ENCODE measurements around the gene AKAP13.

AKAP13 gene

GRCh38 chr15:85503151-85503799, 122.9 kb downstream of the AKAP13 start:
- H3K4me3 ChIP-seq (ENCODE audit: low read depth in 1 of 2, low read length in 1 of 2): no peak overlapping the region
- no peaks in the 10 kb centered on the region for H3K9me3 ChIP-seq
- TF ChIP-seq, protein P1, sequence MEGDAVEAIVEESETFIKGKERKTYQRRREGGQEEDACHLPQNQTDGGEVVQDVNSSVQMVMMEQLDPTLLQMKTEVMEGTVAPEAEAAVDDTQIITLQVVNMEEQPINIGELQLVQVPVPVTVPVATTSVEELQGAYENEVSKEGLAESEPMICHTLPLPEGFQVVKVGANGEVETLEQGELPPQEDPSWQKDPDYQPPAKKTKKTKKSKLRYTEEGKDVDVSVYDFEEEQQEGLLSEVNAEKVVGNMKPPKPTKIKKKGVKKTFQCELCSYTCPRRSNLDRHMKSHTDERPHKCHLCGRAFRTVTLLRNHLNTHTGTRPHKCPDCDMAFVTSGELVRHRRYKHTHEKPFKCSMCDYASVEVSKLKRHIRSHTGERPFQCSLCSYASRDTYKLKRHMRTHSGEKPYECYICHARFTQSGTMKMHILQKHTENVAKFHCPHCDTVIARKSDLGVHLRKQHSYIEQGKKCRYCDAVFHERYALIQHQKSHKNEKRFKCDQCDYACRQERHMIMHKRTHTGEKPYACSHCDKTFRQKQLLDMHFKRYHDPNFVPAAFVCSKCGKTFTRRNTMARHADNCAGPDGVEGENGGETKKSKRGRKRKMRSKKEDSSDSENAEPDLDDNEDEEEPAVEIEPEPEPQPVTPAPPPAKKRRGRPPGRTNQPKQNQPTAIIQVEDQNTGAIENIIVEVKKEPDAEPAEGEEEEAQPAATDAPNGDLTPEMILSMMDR (IDR thresholded peaks at IDR 0.05): no peak
- no peaks in the 10 kb centered on the region for H3K36me3 ChIP-seq
- no peak overlapping the region for H3K27ac ChIP-seq
- H3K27me3 ChIP-seq: no peaks in the 10 kb centered on the region
- H3K4me1 ChIP-seq (ENCODE audit: control insufficient read depth in 1 of 2, insufficient read depth in 1 of 2, low read depth in 1 of 2, low read length in 1 of 2): peaks cover 13 to 17% of the 10 kb centered on the region in 2 experiments

DNA sequence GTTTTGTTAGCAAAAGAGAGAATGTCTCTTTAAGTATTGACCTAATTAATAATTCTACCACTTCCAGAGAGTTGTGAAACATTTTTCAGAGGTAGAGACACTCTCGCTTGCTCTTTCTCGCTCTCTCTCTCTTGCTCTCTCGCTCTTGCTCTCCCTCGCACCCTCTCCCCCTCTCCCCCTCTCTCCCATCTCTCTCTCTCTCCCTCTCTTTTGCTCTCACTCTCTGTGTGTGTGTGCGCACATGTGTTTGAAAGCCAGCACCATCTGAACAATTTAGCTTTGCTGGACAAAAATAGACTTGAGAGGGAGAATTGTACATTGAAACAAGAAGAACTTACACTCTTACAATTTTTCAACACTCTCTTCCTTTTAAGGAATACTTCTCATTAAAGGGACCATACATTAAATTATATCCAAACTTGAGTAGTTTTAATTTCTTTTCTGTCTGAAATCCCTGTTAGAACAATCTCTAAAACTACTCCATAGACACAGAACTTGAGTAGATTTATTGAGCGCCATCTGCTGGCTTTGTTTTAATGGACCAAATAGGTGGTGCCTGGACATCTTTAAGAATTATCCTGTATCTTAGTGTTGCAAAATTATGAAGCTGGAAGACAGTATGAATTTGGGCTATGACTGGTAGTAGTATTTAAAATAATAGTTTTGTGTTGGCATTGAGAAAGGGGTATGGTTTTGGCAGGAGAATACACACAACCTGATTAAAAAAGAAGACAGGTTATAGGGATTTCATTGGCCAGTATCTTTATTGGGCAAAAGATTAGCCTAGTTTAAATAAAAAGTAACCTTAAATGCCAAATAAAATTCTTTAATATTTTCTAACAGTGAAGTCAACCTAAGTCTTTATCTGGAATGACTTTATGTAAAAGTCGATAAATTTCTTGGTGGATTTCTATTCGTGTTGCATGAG, 124.6 kb downstream of the AKAP13 start:
- H3K27ac ChIP-seq: no peak overlapping the region

GRCh38 chr15:85507114-85507513, 126.7 kb downstream of the AKAP13 start:
- H3K27me3 ChIP-seq: no peaks in the 10 kb centered on the region
- peaks cover 13 to 17% of the 10 kb centered on the region in 2 experiments for H3K4me1 ChIP-seq (ENCODE audit: control insufficient read depth in 1 of 2, insufficient read depth in 1 of 2, low read depth in 1 of 2, low read length in 1 of 2)
- H3K9me3 ChIP-seq: no peaks in the 10 kb centered on the region
- H3K27ac ChIP-seq: no peak overlapping the region
- no peak overlapping the region for H3K4me3 ChIP-seq (ENCODE audit: low read depth in 1 of 2, low read length in 1 of 2)
- H3K36me3 ChIP-seq: no peaks in the 10 kb centered on the region
- TF ChIP-seq, protein P1 (IDR thresholded peaks at IDR 0.05): no peak

More for the DNA sequence above, 124.6 kb downstream of the AKAP13 start:
- TF ChIP-seq, protein P1 (IDR thresholded peaks at IDR 0.05): no peak
- Histone ChIP-seq H3K4me3 (ENCODE audit: low read depth in 1 of 2, low read length in 1 of 2) (no peak overlapping the region), H3K9me3 (no peaks in the 10 kb centered on the region), H3K36me3 (no peaks in the 10 kb centered on the region), H3K27me3 (no peaks in the 10 kb centered on the region), H3K4me1 (ENCODE audit: control insufficient read depth in 1 of 2, insufficient read depth in 1 of 2, low read depth in 1 of 2, low read length in 1 of 2) (peaks cover 13 to 17% of the 10 kb centered on the region in 2 experiments)

- Histone ChIP-seq H3K4me3 (ENCODE audit: low read depth in 1 of 2, low read length in 1 of 2) (no peak overlapping the region), H3K4me1 (ENCODE audit: control insufficient read depth in 1 of 2, insufficient read depth in 1 of 2, low read depth in 1 of 2, low read length in 1 of 2) (peaks cover 11 to 12% of the 10 kb centered on the region in 2 experiments), H3K9me3 (no peaks in the 10 kb centered on the region), H3K36me3 (no peaks in the 10 kb centered on the region), H3K27ac (no peak overlapping the region), H3K27me3 (no peaks in the 10 kb centered on the region)
- TF ChIP-seq, protein P1 (IDR thresholded peaks at IDR 0.05): no peak
Observed at GRCh38 chr15:85509973-85510372, 129.6 kb downstream of the AKAP13 start.

DNA sequence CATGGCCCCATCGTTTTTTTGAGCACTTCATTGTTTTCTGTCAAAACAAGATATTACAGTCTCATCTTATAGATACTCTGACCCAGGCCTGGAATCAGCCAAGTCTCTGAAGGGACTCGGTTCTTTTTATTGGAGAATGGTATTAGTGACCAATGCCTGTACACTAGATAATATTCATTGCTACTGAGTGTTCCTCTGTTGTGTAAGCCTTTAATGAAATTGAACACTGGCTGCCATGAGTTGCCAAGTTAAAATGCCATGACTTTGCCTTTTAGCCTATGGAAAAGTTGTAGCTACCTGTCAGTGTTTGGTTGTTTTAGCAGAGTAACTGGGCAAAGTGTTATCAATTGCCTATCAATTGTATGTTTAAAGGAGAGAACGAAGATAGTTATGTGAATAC, 134.0 kb downstream of the AKAP13 start:
- no peaks in the 10 kb centered on the region for H3K4me1 ChIP-seq (ENCODE audit: control insufficient read depth in 1 of 2, insufficient read depth in 1 of 2, low read depth in 1 of 2, low read length in 1 of 2)
- no peaks in the 10 kb centered on the region for H3K36me3 ChIP-seq
- no peaks in the 10 kb centered on the region for H3K27me3 ChIP-seq
- H3K9me3 ChIP-seq: no peaks in the 10 kb centered on the region
- no peak overlapping the region for H3K4me3 ChIP-seq (ENCODE audit: low read depth in 1 of 2, low read length in 1 of 2)
- no peak overlapping the region for H3K27ac ChIP-seq
- TF ChIP-seq, protein P1 (IDR thresholded peaks at IDR 0.05): no peak
